OCI-M1 (cell line): ENCODE results near the gene RAB11FIP4.

ENCODE experiments used
- DNase-seq: peaks from one replicate; lab custom pipeline; 2025; lab: John Stamatoyannopoulos, UW

RAB11FIP4 gene

GRCh38 chr17:31546650-31547049, 155.2 kb downstream of the RAB11FIP4 start:
- DNase-seq: no peak

- DNase-seq: no peak
These were observed 157.2 kb downstream of the RAB11FIP4 start for GRCh38 chr17:31548709-31549108.

GRCh38 chr17:31549121-31549524, 157.6 kb downstream of the RAB11FIP4 start:
- DNase-seq: peak; percentile 69

GRCh38 chr17:31549525-31550388, 158.3 kb downstream of the RAB11FIP4 start:
- peak; percentile 97 for DNase-seq

DNA sequence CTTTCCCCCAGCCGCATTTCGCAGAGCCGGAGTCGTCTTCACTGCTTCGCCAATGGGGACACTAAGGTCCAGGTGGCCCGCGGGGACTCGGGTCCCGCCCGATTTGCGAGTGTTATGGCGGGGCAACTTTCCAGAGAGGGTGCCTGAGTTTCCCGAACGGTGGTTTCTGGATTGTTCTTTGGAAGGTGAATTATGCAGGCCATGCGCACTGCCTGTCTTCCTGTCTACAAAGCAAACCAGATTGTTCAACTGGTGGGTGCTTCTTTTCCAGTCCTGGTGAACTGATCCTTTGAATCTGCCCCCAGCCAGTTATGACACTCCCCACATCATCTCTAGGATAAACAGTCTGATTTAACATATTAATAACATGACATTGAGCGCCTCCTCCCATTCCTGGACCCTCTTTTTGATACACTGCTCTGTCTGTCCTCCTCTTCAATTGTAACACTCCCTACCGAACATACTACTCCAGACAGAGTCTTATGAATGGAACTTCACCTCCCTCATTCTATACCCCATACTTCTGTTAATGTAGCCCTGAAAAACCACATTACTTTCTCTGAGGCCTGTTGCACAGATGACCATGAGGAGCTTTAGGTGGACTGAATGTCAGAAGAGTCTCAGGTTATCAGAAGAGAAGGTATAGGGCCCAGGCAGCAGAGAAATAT, 159.0 kb downstream of the RAB11FIP4 start:
- DNase-seq: no peak

- DNase-seq: no peak
These were observed 161.1 kb downstream of the RAB11FIP4 start for GRCh38 chr17:31552568-31552967.

- DNase-seq: no peak
These were observed 162.0 kb downstream of the RAB11FIP4 start for GRCh38 chr17:31553506-31553905.

- DNase-seq: no peak
These were observed 163.5 kb downstream of the RAB11FIP4 start for GRCh38 chr17:31554930-31555329.

DNA sequence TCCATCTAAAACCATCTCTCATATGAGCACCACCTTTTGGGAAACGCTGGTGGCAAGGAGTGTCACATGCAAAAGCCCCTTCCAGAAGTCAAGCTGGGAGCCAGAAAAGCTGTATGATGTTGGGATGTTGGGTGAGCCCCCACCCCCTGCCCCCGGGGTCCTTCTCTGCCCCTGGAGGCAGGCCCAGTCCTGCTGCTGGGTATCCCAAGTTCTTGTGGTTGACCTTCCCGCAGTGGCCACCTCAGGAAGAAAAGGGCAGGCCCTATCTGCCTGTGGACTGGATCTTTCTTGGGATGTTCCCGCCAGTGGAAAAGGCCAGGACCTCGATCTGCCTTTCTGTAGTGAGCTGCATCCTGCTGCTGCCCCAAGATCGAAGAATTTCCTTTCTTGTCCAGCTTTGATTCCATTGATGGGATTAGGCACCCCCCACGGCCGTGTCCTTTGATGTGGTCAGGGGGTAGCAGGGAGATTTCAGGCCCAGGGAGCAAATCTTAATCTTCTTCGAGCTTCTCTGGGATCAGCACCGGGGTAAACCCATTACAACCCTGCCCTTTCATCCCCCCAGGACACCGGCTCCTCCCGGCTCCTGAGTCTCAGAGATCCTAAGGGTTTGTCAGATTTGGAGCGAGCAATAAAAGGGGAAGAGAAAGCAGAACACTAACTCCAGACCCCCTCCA, 165.6 kb downstream of the RAB11FIP4 start:
- no peak for DNase-seq

DNA sequence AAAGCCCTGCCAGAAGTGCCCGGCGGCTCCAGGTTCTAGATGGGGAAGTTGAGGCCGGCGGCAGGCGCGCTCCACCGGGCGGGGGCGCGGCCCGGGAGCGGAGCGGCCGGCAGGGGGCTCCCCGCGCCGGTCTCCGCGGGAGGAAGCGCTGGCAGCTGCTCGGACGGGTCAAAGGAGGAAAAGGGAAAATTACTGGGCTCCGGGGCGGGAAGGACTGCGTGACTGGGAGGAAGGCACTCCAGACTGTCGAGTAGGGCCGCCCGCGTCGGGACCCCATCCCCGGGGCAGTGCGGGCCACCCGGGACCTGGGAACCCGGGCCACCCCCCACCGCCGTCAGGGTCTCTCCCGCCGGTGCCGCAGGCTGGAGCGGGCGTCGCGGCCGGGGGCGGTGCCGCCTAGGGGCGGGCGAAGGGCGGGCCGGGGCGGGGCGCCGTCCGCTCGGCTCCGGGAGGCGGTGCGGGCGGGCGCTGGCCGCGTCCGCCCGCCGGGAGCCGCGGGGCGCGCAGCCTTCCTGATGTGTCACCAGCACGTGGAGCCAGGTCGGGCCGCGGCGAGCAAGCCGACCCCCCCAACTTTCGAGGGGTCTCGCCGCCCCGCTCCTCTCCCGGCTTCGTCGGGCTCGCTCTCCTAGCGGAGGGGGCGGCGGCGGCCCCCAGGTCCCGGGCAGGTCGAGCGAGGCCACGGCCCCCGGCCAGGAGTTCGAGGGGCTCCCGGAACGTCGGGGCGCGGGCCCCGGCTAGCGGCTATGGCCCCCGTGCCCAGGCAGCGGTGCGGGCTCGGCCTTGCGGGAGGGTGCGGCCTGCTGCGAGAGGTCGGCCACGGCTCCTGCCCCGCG, 167.5 kb downstream of the RAB11FIP4 start:
- DNase-seq: peak; percentile 79

GRCh38 chr17:31559584-31560501, 168.4 kb downstream of the RAB11FIP4 start:
- no peak for DNase-seq

GRCh38 chr17:31560616-31561235, 169.3 kb downstream of the RAB11FIP4 start:
- DNase-seq: no peak

DNA sequence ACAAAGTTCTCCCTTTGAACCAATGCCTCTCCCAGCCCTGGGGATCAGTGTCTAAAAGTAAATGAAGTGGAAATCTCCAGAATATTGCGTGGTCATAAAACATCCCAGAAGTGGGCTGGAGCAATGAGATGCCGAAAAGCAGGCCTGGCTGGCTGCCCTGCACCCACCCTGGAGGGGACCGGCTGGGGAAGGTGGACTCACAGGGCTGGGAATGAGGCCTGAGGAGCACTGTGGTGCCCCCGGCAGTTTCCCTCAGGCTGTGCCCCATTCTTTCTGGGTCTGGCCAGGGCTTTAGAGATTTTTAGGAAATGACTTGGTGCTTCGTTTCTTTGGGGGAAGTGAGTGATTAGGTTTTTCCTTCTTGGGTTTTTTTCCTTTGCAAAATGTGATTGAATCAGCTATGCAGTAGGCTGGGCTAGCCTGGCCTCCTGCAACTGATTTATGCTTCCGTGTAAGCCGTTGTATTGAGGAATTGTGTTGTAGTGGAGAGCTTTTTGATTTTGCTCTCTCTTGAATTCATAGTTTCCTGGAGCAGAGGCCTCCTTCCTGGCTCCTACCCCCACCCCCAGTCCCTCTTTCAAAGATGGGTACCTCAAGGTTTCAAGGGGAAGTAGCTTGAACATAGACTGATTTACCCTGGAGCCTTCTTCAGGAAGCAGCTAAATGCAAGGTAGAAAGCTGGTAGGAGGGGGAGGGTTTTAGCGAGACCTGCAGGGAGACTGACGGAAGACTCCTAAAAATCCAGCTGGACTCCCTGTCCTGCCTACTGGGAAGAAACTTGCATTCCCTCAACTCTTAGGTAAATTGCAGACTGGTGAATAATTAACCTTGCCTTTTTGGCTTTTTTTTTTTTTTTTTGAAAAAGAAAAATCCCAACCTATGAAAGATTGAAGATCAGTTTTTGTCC, 170.2 kb downstream of the RAB11FIP4 start:
- DNase-seq: no peak

GRCh38 chr17:31562376-31562840, 170.9 kb downstream of the RAB11FIP4 start:
- no peak for DNase-seq

GRCh38 chr17:31564291-31564690, 172.8 kb downstream of the RAB11FIP4 start:
- DNase-seq: no peak

- no peak for DNase-seq
These were observed 173.4 kb downstream of the RAB11FIP4 start for GRCh38 chr17:31564883-31565301.

- DNase-seq: no peak
These were observed 174.2 kb downstream of the RAB11FIP4 start for GRCh38 chr17:31565652-31566051.

GRCh38 chr17:31566247-31566991, 174.9 kb downstream of the RAB11FIP4 start:
- DNase-seq: no peak
